OCI-LY7 (cell line): ENCODE data around the gene CAMSAP2.
"Not testable (repeated sequence)": the region's sequence is repeated elsewhere in the genome, so short reads cannot be mapped to it uniquely, and the experiment has no call there.

Source experiments
- EZH2phosphoT487 ChIP-seq: fragments of 200-600 bp; sonication (generic); IDR thresholded peaks from 2 replicates; pipeline ENCODE4 v1.6.1; 2018; ENCODE audit warnings: low read depth, borderline replicate concordance, mild to moderate bottlenecking, mixed run types, antibody characterized with exemption, low read length, moderate library complexity, mixed read lengths
- TF ChIP-seq, protein P1 (sequence below): fragments of 200-600 bp; sonication (generic); conservative IDR thresholded peaks from 2 replicates; pipeline ENCODE4 v1.5.1; 2014; ENCODE audit warnings: mild to moderate bottlenecking, antibody characterized with exemption, low read length, moderate library complexity, mixed read lengths

GRCh38 chr1:200791012-200791411 lies 52.3 kb downstream of the CAMSAP2 start:
- TF ChIP-seq, protein P1, sequence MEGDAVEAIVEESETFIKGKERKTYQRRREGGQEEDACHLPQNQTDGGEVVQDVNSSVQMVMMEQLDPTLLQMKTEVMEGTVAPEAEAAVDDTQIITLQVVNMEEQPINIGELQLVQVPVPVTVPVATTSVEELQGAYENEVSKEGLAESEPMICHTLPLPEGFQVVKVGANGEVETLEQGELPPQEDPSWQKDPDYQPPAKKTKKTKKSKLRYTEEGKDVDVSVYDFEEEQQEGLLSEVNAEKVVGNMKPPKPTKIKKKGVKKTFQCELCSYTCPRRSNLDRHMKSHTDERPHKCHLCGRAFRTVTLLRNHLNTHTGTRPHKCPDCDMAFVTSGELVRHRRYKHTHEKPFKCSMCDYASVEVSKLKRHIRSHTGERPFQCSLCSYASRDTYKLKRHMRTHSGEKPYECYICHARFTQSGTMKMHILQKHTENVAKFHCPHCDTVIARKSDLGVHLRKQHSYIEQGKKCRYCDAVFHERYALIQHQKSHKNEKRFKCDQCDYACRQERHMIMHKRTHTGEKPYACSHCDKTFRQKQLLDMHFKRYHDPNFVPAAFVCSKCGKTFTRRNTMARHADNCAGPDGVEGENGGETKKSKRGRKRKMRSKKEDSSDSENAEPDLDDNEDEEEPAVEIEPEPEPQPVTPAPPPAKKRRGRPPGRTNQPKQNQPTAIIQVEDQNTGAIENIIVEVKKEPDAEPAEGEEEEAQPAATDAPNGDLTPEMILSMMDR: not testable (repeated sequence)
- not testable (repeated sequence) for TF ChIP-seq EZH2phosphoT487
